ENCODE measurements around the gene SPECC1L.

DNA sequence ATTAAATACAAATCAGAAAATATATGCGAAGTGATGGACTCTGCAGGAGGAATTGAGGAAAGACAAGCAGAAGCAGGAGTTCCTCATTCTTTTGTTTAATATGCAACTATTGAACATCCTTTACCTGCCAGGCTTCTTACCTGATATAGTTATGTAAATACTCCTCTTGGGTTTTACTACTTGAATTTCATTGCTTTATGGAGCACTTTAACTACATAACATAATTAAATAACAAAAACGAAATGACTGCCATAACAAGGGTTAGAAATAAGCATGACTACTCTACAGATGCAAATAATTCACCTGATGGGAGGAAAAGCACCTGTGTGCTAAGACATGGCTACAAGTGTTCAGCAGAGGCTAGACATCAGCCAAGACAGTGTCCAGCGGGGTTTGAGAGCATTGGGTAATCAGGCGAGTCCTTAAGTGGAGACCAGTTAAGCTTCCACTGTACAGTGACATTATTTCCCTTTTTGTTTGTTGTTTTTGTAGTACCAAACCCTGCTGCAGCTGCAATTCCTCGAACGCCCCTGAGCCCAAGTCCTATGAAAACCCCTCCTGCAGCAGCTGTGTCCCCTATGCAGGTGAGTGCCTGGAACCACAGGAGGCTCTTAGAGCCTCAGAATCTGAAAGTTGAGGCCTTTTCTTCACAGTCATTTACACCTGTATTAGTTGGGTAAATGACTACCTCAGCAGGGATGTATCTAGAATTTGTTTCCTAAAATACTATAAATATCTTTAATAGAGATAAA lies 67.4 kb downstream of the SPECC1L start:
- TF ChIP-seq EZH2 (IDR thresholded peaks at IDR 0.05): no peak
- no peak for TF ChIP-seq POLR2AphosphoS5 (IDR thresholded peaks at IDR 0.05; ENCODE audit: borderline replicate concordance, low read depth, low read length)
- TF ChIP-seq FOXP2 (optimal IDR thresholded peaks at IDR 0.05; ENCODE audit: control extremely low read depth, extremely low read length, insufficient read depth): no peak
